Measurements from ENCODE around the gene FKBP2. TPM values are rescaled to one million over a fixed set of nuclear protein-coding genes. Genes with fewer than 3 reads are reported as not detected.

FKBP2 gene
- total RNA-seq (57.7 and 73.5 TPM in 2 replicates), polyA plus RNA-seq (349 and 421 TPM in 2 replicates)

DNA sequence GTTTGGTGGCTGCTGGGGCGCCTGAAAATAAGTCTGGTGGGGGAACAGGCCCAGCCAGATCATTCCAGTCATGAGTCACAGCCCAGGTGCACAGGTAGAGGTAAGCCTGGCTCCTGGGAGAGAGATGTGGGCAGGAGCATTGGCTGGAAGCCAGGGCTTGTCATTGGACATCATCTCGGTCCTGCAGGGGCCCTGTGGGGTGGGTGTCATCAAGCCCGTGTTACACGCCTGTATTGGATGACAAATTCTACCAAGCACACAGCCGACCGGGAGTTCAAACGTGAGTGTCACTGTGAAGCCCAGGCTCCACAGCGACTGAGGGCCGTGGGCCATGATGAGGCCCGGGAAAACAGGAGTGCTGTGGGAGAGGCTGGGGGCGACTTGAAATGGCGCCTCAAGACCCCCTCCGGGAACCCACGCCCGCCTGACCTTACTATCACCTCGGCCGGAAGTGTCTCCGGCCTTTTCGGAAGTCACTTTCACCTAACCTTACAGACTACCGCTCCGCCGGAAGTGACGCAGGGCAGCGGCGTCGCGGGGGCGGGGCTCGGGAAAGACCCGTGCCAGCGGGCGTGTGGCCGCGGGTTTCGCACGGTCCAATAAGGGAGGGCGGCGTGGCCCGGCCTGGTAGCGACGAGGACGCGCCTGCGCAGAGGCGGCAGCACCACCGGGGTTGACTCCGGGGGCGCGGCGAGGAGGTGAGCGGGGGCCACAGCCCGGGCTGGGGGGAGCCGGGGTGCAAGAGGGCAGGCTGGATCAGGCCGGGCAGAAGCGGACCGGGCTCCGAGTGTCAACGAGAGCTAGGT, at the start of gene FKBP2:
FKBP2 (plus strand) TSS at position 661 of the 806 bp plus-strand sequence. CDS start 1,293 bp downstream, outside the sequence.
- peak within 1 kb of the TSS; percentile 99 for H3K27ac ChIP-seq
- H3K9me3 ChIP-seq (ENCODE audit: low read depth): no peaks in the 10 kb centered on the region
- H3K36me3 ChIP-seq (replicated peaks; ENCODE audit: insufficient read depth, low read depth): no peaks in the 10 kb centered on the region
- H4K20me1 ChIP-seq (ENCODE audit: insufficient read depth, poor library complexity, severe bottlenecking): peaks cover 3% of the 10 kb centered on the region
- H3K4me1 ChIP-seq (ENCODE audit: insufficient read depth): peaks cover 20% of the 10 kb centered on the region
- 3% methylated on average over 48 of the region's 58 CpGs for WGBS (ENCODE audit: low lambda C conversion rate, missing lambda C conversion rate)
- peak within 1 kb of the TSS; percentile 24 for H2AFZ ChIP-seq
- peak; percentile 99 for DNase-seq (ENCODE audit: low spot score)
- H3K9me2 ChIP-seq (replicated peaks; ENCODE audit: insufficient read depth): no peaks in the 10 kb centered on the region
- peaks cover 23% of the 10 kb centered on the region for H3K79me2 ChIP-seq
- peak within 1 kb of the TSS; percentile 82 for H3K4me2 ChIP-seq
- no peak for TF ChIP-seq EZH2phosphoT487 (IDR thresholded peaks at IDR 0.05; ENCODE audit: low read depth, severe bottlenecking, unreplicated experiment)
- no peak for TF ChIP-seq EZH2 (IDR thresholded peaks at IDR 0.05; ENCODE audit: borderline replicate concordance)
- TF ChIP-seq, protein P1, sequence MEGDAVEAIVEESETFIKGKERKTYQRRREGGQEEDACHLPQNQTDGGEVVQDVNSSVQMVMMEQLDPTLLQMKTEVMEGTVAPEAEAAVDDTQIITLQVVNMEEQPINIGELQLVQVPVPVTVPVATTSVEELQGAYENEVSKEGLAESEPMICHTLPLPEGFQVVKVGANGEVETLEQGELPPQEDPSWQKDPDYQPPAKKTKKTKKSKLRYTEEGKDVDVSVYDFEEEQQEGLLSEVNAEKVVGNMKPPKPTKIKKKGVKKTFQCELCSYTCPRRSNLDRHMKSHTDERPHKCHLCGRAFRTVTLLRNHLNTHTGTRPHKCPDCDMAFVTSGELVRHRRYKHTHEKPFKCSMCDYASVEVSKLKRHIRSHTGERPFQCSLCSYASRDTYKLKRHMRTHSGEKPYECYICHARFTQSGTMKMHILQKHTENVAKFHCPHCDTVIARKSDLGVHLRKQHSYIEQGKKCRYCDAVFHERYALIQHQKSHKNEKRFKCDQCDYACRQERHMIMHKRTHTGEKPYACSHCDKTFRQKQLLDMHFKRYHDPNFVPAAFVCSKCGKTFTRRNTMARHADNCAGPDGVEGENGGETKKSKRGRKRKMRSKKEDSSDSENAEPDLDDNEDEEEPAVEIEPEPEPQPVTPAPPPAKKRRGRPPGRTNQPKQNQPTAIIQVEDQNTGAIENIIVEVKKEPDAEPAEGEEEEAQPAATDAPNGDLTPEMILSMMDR (IDR thresholded peaks at IDR 0.05; ENCODE audit: poor library complexity): no peak
- peak within 1 kb of the TSS; percentile 32 for H3K4me3 ChIP-seq
- no peaks in the 10 kb centered on the region for H3K27me3 ChIP-seq

GRCh38 chr11:64192434-64192833, 48.5 kb upstream of the FKBP2 start:
- no peak overlapping the region for H3K4me3 ChIP-seq
- H3K27me3 ChIP-seq: no peaks in the 10 kb centered on the region
- H3K79me2 ChIP-seq: peaks cover 7% of the 10 kb centered on the region
- H3K27ac ChIP-seq: no peak overlapping the region
- H3K9me2 ChIP-seq (replicated peaks; ENCODE audit: insufficient read depth): no peaks in the 10 kb centered on the region
- no peaks in the 10 kb centered on the region for H3K36me3 ChIP-seq (replicated peaks; ENCODE audit: insufficient read depth, low read depth)
- H4K20me1 ChIP-seq (ENCODE audit: insufficient read depth, poor library complexity, severe bottlenecking): peaks cover 39% of the 10 kb centered on the region
- H3K4me2 ChIP-seq: no peak overlapping the region
- no peak overlapping the region for H2AFZ ChIP-seq
- WGBS (ENCODE audit: low lambda C conversion rate, missing lambda C conversion rate): 99% methylated on average over 5 of the region's 5 CpGs
- TF ChIP-seq EZH2phosphoT487 (IDR thresholded peaks at IDR 0.05; ENCODE audit: low read depth, severe bottlenecking, unreplicated experiment) (no peak), EZH2 (IDR thresholded peaks at IDR 0.05; ENCODE audit: borderline replicate concordance) (no peak)
- TF ChIP-seq, protein P1 (IDR thresholded peaks at IDR 0.05; ENCODE audit: poor library complexity): no peak
- peaks cover 8% of the 10 kb centered on the region for H3K4me1 ChIP-seq (ENCODE audit: insufficient read depth)
- DNase-seq (ENCODE audit: low spot score): no peak
- no peaks in the 10 kb centered on the region for H3K9me3 ChIP-seq (ENCODE audit: low read depth)

DNA sequence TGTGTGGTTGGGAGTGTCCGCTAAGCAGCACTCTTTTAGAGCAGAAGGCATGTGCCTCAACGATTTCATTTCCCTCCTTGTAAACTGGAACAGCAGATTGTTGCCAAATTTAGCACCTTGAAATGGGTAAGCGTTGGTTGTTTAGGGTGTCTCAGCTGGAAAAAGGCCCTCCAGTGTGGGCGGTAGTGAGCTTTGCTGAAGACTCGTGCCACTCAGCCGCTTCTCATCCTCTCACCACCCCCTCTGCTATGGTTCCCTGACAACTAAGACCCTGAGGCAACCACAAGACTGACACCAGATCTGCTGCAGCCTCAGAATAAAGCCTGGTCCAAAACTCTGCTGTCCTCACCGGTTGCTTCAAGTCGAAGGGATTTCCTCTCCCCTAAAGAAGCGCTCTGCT, 44.3 kb upstream of the FKBP2 start:
- Histone ChIP-seq H3K27me3 (no peaks in the 10 kb centered on the region), H4K20me1 (ENCODE audit: insufficient read depth, poor library complexity, severe bottlenecking) (peaks cover 8% of the 10 kb centered on the region), H3K9me2 (replicated peaks; ENCODE audit: insufficient read depth) (no peaks in the 10 kb centered on the region), H3K4me1 (ENCODE audit: insufficient read depth) (no peaks in the 10 kb centered on the region), H3K36me3 (replicated peaks; ENCODE audit: insufficient read depth, low read depth) (no peaks in the 10 kb centered on the region), H3K9me3 (ENCODE audit: low read depth) (no peaks in the 10 kb centered on the region), H2AFZ (no peak overlapping the region), H3K4me2 (no peak overlapping the region), H3K79me2 (peaks cover 7% of the 10 kb centered on the region), H3K27ac (no peak overlapping the region), H3K4me3 (no peak overlapping the region)
- WGBS (ENCODE audit: low lambda C conversion rate, missing lambda C conversion rate): 83% methylated on average over 9 of the region's 9 CpGs
- TF ChIP-seq EZH2 (IDR thresholded peaks at IDR 0.05; ENCODE audit: borderline replicate concordance): no peak
- TF ChIP-seq, protein P1 (IDR thresholded peaks at IDR 0.05; ENCODE audit: poor library complexity): no peak
- TF ChIP-seq EZH2phosphoT487 (IDR thresholded peaks at IDR 0.05; ENCODE audit: low read depth, severe bottlenecking, unreplicated experiment): no peak
- DNase-seq (ENCODE audit: low spot score): no peak

All from hepatocyte (in vitro differentiated cells).